Adrenal gland (tissue), 5 donors: ENCODE data around the gene RLF.

Source experiments
- CTCF ChIP-seq, 6 experiments: fragments of 450-650 bp in 4 of 6; fragments of 200-600 bp in 2 of 6; sonication (generic) in 1 of 6; IDR thresholded peaks; 1 replicate in 5 of 6; 2 replicates in 1 of 6; pipeline versions ENCODE4 v1.5.1 to v1.8.0; 2016 to 2021; ENCODE audit warnings: antibody characterized with exemption in 6 of 6, mild to moderate bottlenecking in 2 of 6, moderate library complexity in 1 of 6
- POLR2A ChIP-seq, 2 donors: fragments of 450-650 bp; IDR thresholded peaks; one replicate each; pipeline ENCODE4 v1.6.1; 2017; ENCODE audit warnings: antibody characterized with exemption in 2 of 2, mild to moderate bottlenecking in 2 of 2, moderate library complexity in 1 of 2
- donor health status: DM: no; HTN: no; CAD: no.

GRCh38 chr1:40155910-40156309 is 5.3 kb upstream of the RLF start:
- TF ChIP-seq CTCF (IDR thresholded peaks at IDR 0.05) = no peak
- no peak for TF ChIP-seq POLR2A (IDR thresholded peaks at IDR 0.05)
